Suprapubic skin (tissue), 4 donors: ENCODE measurements around the gene LILRA2.
"Not testable (repeated sequence)": the region's sequence is repeated elsewhere in the genome, so short reads cannot be mapped to it uniquely, and the experiment has no call there.

Experiments
- CTCF ChIP-seq, 2 donors: fragments of 200-600 bp in 1 of 2; fragments of 450-650 bp in 1 of 2; sonication (generic) in 1 of 2; IDR thresholded peaks; one replicate each; pipeline ENCODE4 v1.5.1; 2016 to 2019; ENCODE audit warnings: antibody characterized with exemption in 2 of 2, mild to moderate bottlenecking in 1 of 2, moderate library complexity in 1 of 2
- POLR2A ChIP-seq, 2 donors: fragments of 450-650 bp; IDR thresholded peaks; one replicate each; pipeline ENCODE4 v1.6.1; 2017; ENCODE audit warnings: antibody characterized with exemption in 2 of 2, mild to moderate bottlenecking in 2 of 2, moderate library complexity in 2 of 2
- POLR2AphosphoS5 ChIP-seq, 3 donors: sonication (generic); formaldehyde crosslinking; IDR thresholded peaks; one replicate each; pipeline ENCODE4 v1.6.1; 2017; ENCODE audit warnings: antibody characterized with exemption in 3 of 3

GRCh38 chr19:54636081-54636480 lies 62.5 kb downstream of the LILRA2 start:
- TF ChIP-seq CTCF, POLR2A, POLR2AphosphoS5 (IDR thresholded peaks at IDR 0.05): not testable (repeated sequence)
